IPS-18c (cell line): ENCODE measurements around the gene CYBC1.

Experiments
- H3K4me3 ChIP-seq: 2 replicates; pipeline ENCODE4 v1.7.0; 2013; ENCODE audit warnings: low read depth, mild to moderate bottlenecking, low read length, moderate library complexity; ENCODE audit not compliant: insufficient read depth
- H3K9me3 ChIP-seq: one replicate; pipeline ENCODE4 v1.6.1; 2013; ENCODE audit warnings: mild to moderate bottlenecking, low read length, moderate library complexity; ENCODE audit not compliant: control insufficient read depth, insufficient read depth

The CYBC1 gene

DNA sequence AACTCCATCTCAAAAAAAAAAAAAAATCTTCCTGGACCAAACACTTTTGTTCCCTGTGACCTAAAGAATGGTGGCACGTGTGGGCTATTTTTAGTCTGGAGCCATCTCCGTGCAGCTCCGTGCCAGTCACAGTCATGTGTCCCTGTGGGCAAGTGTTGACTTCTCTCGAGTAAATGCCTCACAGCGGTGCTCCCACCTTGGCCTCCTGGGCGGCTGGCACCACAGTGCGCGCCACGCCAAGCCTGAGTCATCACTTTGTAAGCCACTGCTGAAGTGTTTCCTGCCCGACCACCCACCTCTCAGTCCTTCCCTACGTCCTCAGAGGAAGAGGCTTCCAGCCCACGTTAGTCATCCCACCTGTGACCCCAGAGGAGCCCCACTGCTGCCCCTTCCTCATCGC is 43.3 kb downstream of the CYBC1 start:
- Histone ChIP-seq H3K4me3 (no peak overlapping the region), H3K9me3 (no peaks in the 10 kb centered on the region)

DNA sequence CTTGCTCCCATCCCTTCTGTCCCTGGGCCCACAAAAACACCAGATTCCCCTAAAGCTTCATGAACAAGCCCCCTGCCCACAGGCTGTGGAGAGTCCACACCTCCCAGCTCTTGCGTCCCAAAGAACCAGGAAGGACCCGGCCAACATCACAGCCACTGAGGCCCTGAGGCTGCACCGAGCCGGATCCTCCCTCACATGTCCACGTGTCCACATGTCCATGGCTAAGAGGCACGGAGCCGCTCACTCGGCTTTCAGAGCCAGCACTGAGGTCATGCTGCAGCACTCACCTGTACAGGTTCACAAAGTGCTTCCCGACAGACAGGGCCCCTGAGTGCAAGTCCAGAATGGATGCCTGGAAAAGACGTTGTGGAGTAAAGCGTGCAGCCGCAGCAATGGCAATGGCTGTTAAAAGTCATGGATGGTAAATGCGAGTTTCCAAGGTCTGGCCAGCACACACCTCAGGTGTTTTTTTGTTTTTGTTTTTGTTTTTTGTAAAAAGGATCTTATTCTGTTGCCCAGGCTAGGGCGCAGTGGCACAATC is 44.4 kb downstream of the CYBC1 start:
- no peak overlapping the region for H3K4me3 ChIP-seq
- H3K9me3 ChIP-seq, result no peaks in the 10 kb centered on the region

DNA sequence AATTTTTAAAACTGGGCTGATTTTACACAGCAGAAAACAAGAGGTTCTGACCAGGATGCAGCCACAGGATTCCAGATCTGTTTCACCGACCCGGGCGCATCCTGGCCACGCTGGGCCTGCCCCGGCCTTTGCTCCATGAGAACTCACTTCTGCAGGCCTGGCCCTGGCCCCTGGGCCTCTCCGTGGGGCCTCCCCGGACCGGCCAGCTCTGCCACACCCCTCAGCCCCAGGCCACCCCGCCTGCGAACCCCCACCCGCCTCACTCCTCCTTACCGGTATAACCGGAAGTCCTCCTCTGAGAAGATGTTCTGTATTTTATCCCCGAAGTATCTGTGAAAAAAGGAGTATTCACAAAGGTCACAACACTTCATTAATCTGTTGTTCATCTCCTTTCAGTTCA is 45.5 kb downstream of the CYBC1 start:
- no peaks in the 10 kb centered on the region for H3K9me3 ChIP-seq

DNA sequence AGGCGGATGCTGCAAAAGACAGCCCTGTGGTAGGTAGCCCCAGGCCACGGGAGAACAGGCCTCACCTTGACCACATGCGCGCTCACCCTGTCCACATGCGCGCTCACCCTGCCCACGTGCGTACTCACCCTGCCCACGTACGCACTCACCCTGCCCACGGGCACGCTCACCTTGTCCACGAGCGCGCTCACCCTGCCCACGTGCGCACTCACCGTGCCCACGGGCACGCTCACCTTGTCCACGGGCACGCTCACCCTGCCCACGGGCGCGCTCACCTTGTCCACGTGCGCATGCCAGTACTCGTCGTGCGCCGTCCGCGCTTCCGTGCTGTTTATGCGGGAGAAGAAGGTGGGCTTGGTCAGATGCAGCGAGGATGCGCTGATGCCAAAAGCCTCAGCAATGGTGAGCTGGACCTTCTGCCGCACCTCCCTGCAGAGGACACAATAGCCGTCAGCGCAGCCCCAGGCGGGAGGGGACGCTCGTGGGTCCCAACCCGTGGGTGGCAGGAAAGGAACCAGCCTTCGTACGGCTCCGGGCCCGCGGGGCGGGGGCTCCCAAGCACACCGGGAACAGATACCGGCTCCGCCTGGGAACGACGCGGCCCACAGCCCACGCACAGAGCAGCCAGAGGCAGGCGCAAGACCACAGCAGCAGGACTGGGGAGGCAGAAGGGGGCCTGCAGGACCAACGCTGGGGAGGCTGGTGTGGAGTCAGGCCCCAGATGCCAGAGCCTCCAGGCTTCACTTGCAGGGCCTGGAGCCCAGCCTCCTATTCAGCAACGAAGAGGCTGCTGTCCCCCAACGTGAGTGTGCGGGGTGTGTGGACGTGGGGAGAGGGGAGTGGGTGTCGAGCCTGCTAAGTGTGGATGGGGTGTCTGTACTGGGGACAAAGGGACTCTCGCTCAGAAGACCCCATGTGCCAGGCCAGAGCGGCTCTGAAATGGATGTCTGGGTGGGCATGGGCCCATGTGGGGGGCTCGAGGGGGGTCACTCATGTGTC is 46.6 kb downstream of the CYBC1 start:
- Histone ChIP-seq H3K4me3 (no peak overlapping the region), H3K9me3 (no peaks in the 10 kb centered on the region)

More for the DNA sequence above, 45.5 kb downstream of the CYBC1 start:
- H3K4me3 ChIP-seq, result no peak overlapping the region

DNA sequence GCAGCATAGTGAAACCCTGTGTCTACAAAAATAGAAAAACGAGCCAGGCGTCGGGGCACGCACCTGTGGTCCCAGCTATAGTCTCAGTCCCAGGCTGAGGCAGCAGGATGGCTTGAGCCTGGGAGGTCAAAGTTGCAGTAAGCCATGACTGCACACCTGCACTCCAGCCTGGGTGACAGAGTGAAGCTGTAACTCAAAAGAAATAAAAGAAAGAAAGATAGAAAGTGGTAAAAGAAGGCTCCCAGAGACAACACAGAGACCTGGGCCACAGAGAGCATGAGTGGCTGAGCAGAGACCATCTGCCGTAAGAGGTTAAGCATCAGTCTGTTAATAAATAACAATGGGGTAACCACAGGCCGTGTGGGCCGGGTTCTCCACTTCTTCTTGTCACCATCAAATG is 47.7 kb downstream of the CYBC1 start:
- no peaks in the 10 kb centered on the region for H3K9me3 ChIP-seq
- no peak overlapping the region for H3K4me3 ChIP-seq

DNA sequence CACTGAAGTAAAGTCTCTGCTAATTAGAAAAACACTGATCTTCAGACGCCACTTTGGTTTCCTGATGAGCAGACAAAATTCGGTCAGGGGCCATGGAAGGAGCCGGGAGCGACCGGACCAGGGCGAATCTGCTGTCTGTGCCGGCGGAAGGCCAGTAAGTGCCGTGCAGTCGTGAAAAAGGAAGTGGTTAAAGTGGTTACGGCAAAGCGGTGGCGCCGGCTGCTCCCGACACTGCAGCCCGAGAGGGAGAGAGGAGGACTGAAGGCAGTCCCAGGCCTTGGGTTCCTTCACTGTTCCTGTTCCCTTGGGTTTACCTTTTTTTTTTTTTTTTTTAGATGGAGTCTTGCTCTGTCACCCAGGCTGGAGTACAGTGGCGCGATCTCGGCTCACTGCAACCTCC is 49.7 kb downstream of the CYBC1 start:
- Histone ChIP-seq H3K9me3 (no peaks in the 10 kb centered on the region), H3K4me3 (no peak overlapping the region)

- no peak overlapping the region for H3K4me3 ChIP-seq
- no peaks in the 10 kb centered on the region for H3K9me3 ChIP-seq
Observed at GRCh38 chr17:82400206-82400605, 50.3 kb downstream of the CYBC1 start.

- Histone ChIP-seq H3K4me3 (no peak overlapping the region), H3K9me3 (no peaks in the 10 kb centered on the region)
Observed at GRCh38 chr17:82399601-82400101, 50.9 kb downstream of the CYBC1 start.

DNA sequence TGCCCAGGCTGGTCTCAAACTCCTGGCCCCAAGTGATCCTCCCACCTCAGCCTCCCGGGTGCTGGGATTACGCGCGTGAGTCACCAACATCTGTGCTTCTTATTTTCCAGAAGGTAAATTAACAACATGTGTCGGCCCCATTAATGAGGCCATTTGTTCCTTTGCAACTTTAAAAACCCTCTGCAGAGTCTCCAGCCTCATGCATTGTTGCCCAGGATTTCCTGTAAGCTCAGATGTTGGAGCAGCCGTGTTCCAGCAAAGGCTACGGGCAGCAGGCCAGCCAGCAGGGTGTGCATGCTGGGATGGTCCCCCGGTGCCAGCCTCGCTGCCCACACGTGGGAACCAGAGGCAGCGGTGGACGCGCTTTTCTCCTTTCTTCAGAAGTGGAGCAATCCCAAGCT is 51.5 kb downstream of the CYBC1 start:
- peaks cover 2% of the 10 kb centered on the region for H3K9me3 ChIP-seq
- no peak overlapping the region for H3K4me3 ChIP-seq

- H3K9me3 ChIP-seq, result peaks cover 2% of the 10 kb centered on the region
- H3K4me3 ChIP-seq, result no peak overlapping the region
Observed at GRCh38 chr17:82397449-82398335, 52.9 kb downstream of the CYBC1 start.

GRCh38 chr17:82396601-82397435 is 53.7 kb downstream of the CYBC1 start:
- no peak overlapping the region for H3K4me3 ChIP-seq
- peaks cover 2% of the 10 kb centered on the region for H3K9me3 ChIP-seq

- Histone ChIP-seq H3K9me3 (peaks cover 2% of the 10 kb centered on the region), H3K4me3 (no peak overlapping the region)
Observed at GRCh38 chr17:82394278-82394677, 56.3 kb downstream of the CYBC1 start.

- peaks cover 2% of the 10 kb centered on the region for H3K9me3 ChIP-seq
Observed at GRCh38 chr17:82392941-82393340, 57.6 kb downstream of the CYBC1 start.

More at GRCh38 chr17:82392941-82393340, 57.6 kb downstream of the CYBC1 start:
- H3K4me3 ChIP-seq, result no peak overlapping the region
